CD4-positive, alpha-beta T cell treated with Interleukin-6 at 100 ng/mL for 8 hours (primary cell): ENCODE data around the gene PBX3.

Experiments
- DNase-seq: peaks from one replicate; pipeline ENCODE4 v3.0.0-alpha.2; 2020; ENCODE audit warnings: mixed read lengths, low spot score

PBX3 gene

GRCh38 chr9:125996791-125997190, 249.6 kb downstream of the PBX3 start:
- no peak for DNase-seq

GRCh38 chr9:125997196-125997823, 250.1 kb downstream of the PBX3 start:
- no peak for DNase-seq

GRCh38 chr9:125998837-125999503, 251.8 kb downstream of the PBX3 start:
- DNase-seq, result no peak

- DNase-seq, result no peak
Observed at GRCh38 chr9:125999504-125999881, 252.3 kb downstream of the PBX3 start.

- no peak for DNase-seq
Observed at GRCh38 chr9:126000256-126000655, 253.1 kb downstream of the PBX3 start.

- DNase-seq, result no peak
Observed at GRCh38 chr9:126000731-126001580, 253.8 kb downstream of the PBX3 start.

GRCh38 chr9:126001581-126002225, 254.5 kb downstream of the PBX3 start:
- no peak for DNase-seq

- DNase-seq, result no peak
Observed at GRCh38 chr9:126002476-126003350, 255.5 kb downstream of the PBX3 start.

GRCh38 chr9:126009047-126009446, 261.9 kb downstream of the PBX3 start:
- no peak for DNase-seq

GRCh38 chr9:126014726-126015125, 267.6 kb downstream of the PBX3 start:
- DNase-seq, result no peak

- no peak for DNase-seq
Observed at GRCh38 chr9:126015424-126015823, 268.3 kb downstream of the PBX3 start.

- DNase-seq, result no peak
Observed at GRCh38 chr9:126016579-126017290, 269.6 kb downstream of the PBX3 start.
